Endodermal cell (in vitro differentiated cells): ENCODE data around the gene CRKL. TPM values are rescaled to one million over a fixed set of nuclear protein-coding genes. Genes with fewer than 3 reads are reported as not detected.
"Not testable (repeated sequence)": the region's sequence is repeated elsewhere in the genome, so short reads cannot be mapped to it uniquely, and the experiment has no call there.

ENCODE experiments used
- DNase-seq: peaks from one replicate; pipeline ENCODE4 v3.0.0-alpha.2; 2017
- H3K27ac ChIP-seq: 2 replicates; pipeline ENCODE4 v1.5.1; 2013; ENCODE audit warnings: mild to moderate bottlenecking, low read depth, low read length, moderate library complexity
- H3K27me3 ChIP-seq: 2 replicates; pipeline ENCODE4 v1.6.1; 2013; ENCODE audit warnings: mild to moderate bottlenecking, low read length, moderate library complexity; ENCODE audit not compliant: insufficient read depth, control insufficient read depth, poor library complexity, severe bottlenecking
- H3K36me3 ChIP-seq: 2 replicates; pipeline ENCODE4 v1.7.0; 2013; ENCODE audit warnings: mild to moderate bottlenecking, low read length, moderate library complexity; ENCODE audit not compliant: control insufficient read depth, insufficient read depth
- H3K4me1 ChIP-seq: one replicate; pipeline ENCODE4 v1.7.0; 2013; ENCODE audit warnings: low read length; ENCODE audit not compliant: control insufficient read depth, insufficient read depth
- H3K4me3 ChIP-seq: 2 replicates; pipeline ENCODE4 v1.5.1; 2013; ENCODE audit warnings: mild to moderate bottlenecking, low read length, moderate library complexity
- H3K9ac ChIP-seq: 2 replicates; pipeline ENCODE4 v1.6.1; 2013; ENCODE audit warnings: mild to moderate bottlenecking, low read length, moderate library complexity; ENCODE audit not compliant: poor library complexity, severe bottlenecking; ENCODE audit errors: extremely low read depth
- H3K9me3 ChIP-seq: 2 replicates; pipeline ENCODE4 v1.6.1; 2013; ENCODE audit warnings: mild to moderate bottlenecking, low read length, moderate library complexity; ENCODE audit not compliant: control insufficient read depth
- H3K27ac Mint-ChIP-seq: 2 replicates; pipeline ENCODE4 v1.8.0; 2020; ENCODE audit warnings: mixed read lengths
- H3K27me3 Mint-ChIP-seq: 2 replicates; pipeline ENCODE4 v1.8.0; 2021; ENCODE audit warnings: mild to moderate bottlenecking, mixed read lengths; ENCODE audit not compliant: insufficient read depth
- H3K36me3 Mint-ChIP-seq: 2 replicates; pipeline ENCODE4 v1.8.0; 2020; ENCODE audit warnings: low read depth, mixed read lengths
- H3K4me1 Mint-ChIP-seq: 2 replicates; pipeline ENCODE4 v1.8.0; 2020; ENCODE audit warnings: mixed read lengths
- H3K4me3 Mint-ChIP-seq: 2 replicates; pipeline ENCODE4 v1.8.0; 2020; ENCODE audit warnings: mild to moderate bottlenecking, moderate library complexity, mixed read lengths
- H3K9me3 Mint-ChIP-seq: 2 replicates; pipeline ENCODE4 v1.8.0; 2020; ENCODE audit warnings: mild to moderate bottlenecking, mixed read lengths
- CTCF ChIP-seq: fragments of 200-600 bp; sonication (generic); conservative IDR thresholded peaks from 2 replicates; pipeline ENCODE4 v1.5.0; 2021; ENCODE audit warnings: antibody characterized with exemption, mild to moderate bottlenecking
- WGBS, 2 experiments: methylation state at CpG; one replicate each; pipeline versions ENCODE4 v1.1.5 to v1.1.7; 2013; ENCODE audit warnings: missing lambda C conversion rate in 2 of 2, mixed read lengths in 1 of 2; ENCODE audit not compliant: insufficient coverage in 1 of 2, insufficient read length in 1 of 2; 5-methylcytosine and 5-hydroxymethylcytosine counted together
- total RNA-seq, 2 donors: library from RNA; stranded (reverse); fragmentation: NEBNext Ultra II Directional in 1 of 2; extraction: Animal tissue kit (Norgen Biotek cat#: 25700) in 1 of 2; gene quantifications; 2 replicates in 1 of 2; 3 replicates in 1 of 2; pipeline ENCODE4 v1.2.1, GENCODE V29; 2021

CRKL gene
- total RNA-seq, 2 donors from 2014 or later, result 89.5 to 104 TPM

GRCh38 chr22:20928573-20928967, 11.4 kb downstream of the CRKL start:
- no peak overlapping the region for H3K27ac ChIP-seq
- Mint-ChIP-seq H3K9me3 (no peaks in the 10 kb centered on the region), H3K27me3 (no peaks in the 10 kb centered on the region), H3K4me3 (no peak overlapping the region), H3K36me3 (peaks cover 40% of the 10 kb centered on the region), H3K4me1 (peaks cover 22% of the 10 kb centered on the region), H3K27ac (no peak overlapping the region)
- peaks cover 28% of the 10 kb centered on the region for H3K36me3 ChIP-seq
- no peak for DNase-seq
- no peaks in the 10 kb centered on the region for H3K4me1 ChIP-seq
- no peak overlapping the region for H3K4me3 ChIP-seq
- no peaks in the 10 kb centered on the region for H3K27me3 ChIP-seq
- no peak for TF ChIP-seq CTCF
- WGBS, 2 experiments, result 95 to 100% methylated on average over 2 to 3 of the region's 4 CpGs
- no peak overlapping the region for H3K9ac ChIP-seq
- H3K9me3 ChIP-seq, result no peaks in the 10 kb centered on the region

GRCh38 chr22:20930004-20930403, 12.8 kb downstream of the CRKL start:
- Mint-ChIP-seq H3K4me1 (peaks cover 15% of the 10 kb centered on the region), H3K36me3 (peaks cover 43% of the 10 kb centered on the region), H3K27ac (no peak overlapping the region), H3K9me3 (no peaks in the 10 kb centered on the region), H3K27me3 (no peaks in the 10 kb centered on the region), H3K4me3 (no peak overlapping the region)
- no peak for DNase-seq
- H3K27ac ChIP-seq, result no peak overlapping the region
- H3K9me3 ChIP-seq, result no peaks in the 10 kb centered on the region
- H3K27me3 ChIP-seq, result no peaks in the 10 kb centered on the region
- H3K4me3 ChIP-seq, result no peak overlapping the region
- TF ChIP-seq CTCF, result no peak
- H3K36me3 ChIP-seq, result peaks cover 42% of the 10 kb centered on the region
- no peak overlapping the region for H3K9ac ChIP-seq
- H3K4me1 ChIP-seq, result no peaks in the 10 kb centered on the region
- 100% methylated on average over 1 of the region's 1 CpG for WGBS, 2 experiments

- not testable (repeated sequence) for H3K27me3 Mint-ChIP-seq, H3K4me3 ChIP-seq, H3K27me3 ChIP-seq, DNase-seq, H3K9me3 Mint-ChIP-seq, H3K9ac ChIP-seq, H3K4me3 Mint-ChIP-seq, H3K27ac Mint-ChIP-seq, H3K9me3 ChIP-seq, H3K4me1 ChIP-seq, H3K27ac ChIP-seq
- 97 to 100% methylated on average over 3 to 12 of the region's 12 CpGs for WGBS, 2 experiments
- peaks cover 12% of the 10 kb centered on the region for H3K4me1 Mint-ChIP-seq
- H3K36me3 Mint-ChIP-seq, result peaks cover 44% of the 10 kb centered on the region
- H3K36me3 ChIP-seq, result peaks cover 42% of the 10 kb centered on the region
Measured at GRCh38 chr22:20930435-20930834, 13.2 kb downstream of the CRKL start.

- Mint-ChIP-seq H3K9me3 (no peaks in the 10 kb centered on the region), H3K27me3 (no peaks in the 10 kb centered on the region), H3K36me3 (peaks cover 48% of the 10 kb centered on the region), H3K4me3 (no peak overlapping the region), H3K27ac (no peak overlapping the region), H3K4me1 (peaks cover 5% of the 10 kb centered on the region)
- Histone ChIP-seq H3K27me3 (no peaks in the 10 kb centered on the region), H3K9ac (no peak overlapping the region), H3K36me3 (peaks cover 49% of the 10 kb centered on the region), H3K4me1 (no peaks in the 10 kb centered on the region), H3K4me3 (no peak overlapping the region), H3K9me3 (no peaks in the 10 kb centered on the region), H3K27ac (no peak overlapping the region)
- TF ChIP-seq CTCF, result no peak
- peak; percentile 17 for DNase-seq
- WGBS, 2 experiments, result 60 to 94% methylated on average over 1 to 4 of the region's 4 CpGs
Measured at GRCh38 chr22:20931126-20931654, 14.0 kb downstream of the CRKL start.
